Hepatocyte (in vitro differentiated cells): ENCODE data around the gene C15orf39. TPM values are rescaled to one million over a fixed set of nuclear protein-coding genes. Genes with fewer than 3 reads are reported as not detected.

Experiments
- DNase-seq: peaks from one replicate; pipeline ENCODE4 v3.0.0-alpha.2; 2016; ENCODE audit warnings: low spot score
- H2AFZ ChIP-seq: fragments of 200-600 bp; sonication (generic); 2 replicates; pipeline ENCODE4 v1.6.0; 2016; ENCODE audit warnings: antibody characterized with exemption, mild to moderate bottlenecking
- H3K27ac ChIP-seq: fragments of 200-600 bp; sonication (generic); 2 replicates; pipeline ENCODE4 v1.5.1; 2016; ENCODE audit warnings: mild to moderate bottlenecking
- H3K27me3 ChIP-seq: fragments of 200-600 bp; sonication (generic); 2 replicates; pipeline ENCODE4 v1.6.1; 2016
- H3K36me3 ChIP-seq: fragments of 200-600 bp; sonication (generic); replicated peaks from 2 replicates; pipeline ENCODE4 v1.5.1; 2016; ENCODE audit warnings: low read depth; ENCODE audit not compliant: insufficient read depth
- H3K4me1 ChIP-seq: fragments of 200-600 bp; sonication (generic); 2 replicates; pipeline ENCODE4 v1.5.1; 2016; ENCODE audit warnings: mild to moderate bottlenecking, moderate library complexity; ENCODE audit not compliant: insufficient read depth
- H3K4me2 ChIP-seq: fragments of 200-600 bp; sonication (generic); 2 replicates; pipeline ENCODE4 v1.6.0; 2016
- H3K4me3 ChIP-seq: fragments of 200-600 bp; sonication (generic); 2 replicates; pipeline ENCODE4 v1.5.1; 2016; ENCODE audit warnings: mild to moderate bottlenecking
- H3K79me2 ChIP-seq: fragments of 200-600 bp; sonication (generic); 2 replicates; pipeline ENCODE4 v1.6.0; 2017; ENCODE audit warnings: mild to moderate bottlenecking
- H3K9me2 ChIP-seq: fragments of 200-600 bp; sonication (generic); replicated peaks from 2 replicates; pipeline ENCODE4 v1.6.0; 2017; ENCODE audit warnings: mild to moderate bottlenecking; ENCODE audit not compliant: insufficient read depth
- H3K9me3 ChIP-seq: fragments of 200-600 bp; sonication (generic); 2 replicates; pipeline ENCODE4 v1.5.1; 2016; ENCODE audit warnings: low read depth, mild to moderate bottlenecking
- H4K20me1 ChIP-seq: fragments of 200-600 bp; sonication (generic); 2 replicates; pipeline ENCODE4 v1.6.0; 2016; ENCODE audit warnings: mild to moderate bottlenecking; ENCODE audit not compliant: insufficient read depth, poor library complexity, severe bottlenecking
- CTCF ChIP-seq: fragments of 200-600 bp; sonication (generic); IDR thresholded peaks from 2 replicates; pipeline ENCODE4 v1.5.1; 2016; ENCODE audit warnings: antibody characterized with exemption, mild to moderate bottlenecking; ENCODE audit not compliant: poor library complexity
- EZH2 ChIP-seq: fragments of 200-600 bp; sonication (generic); IDR thresholded peaks from 2 replicates; pipeline ENCODE4 v1.6.1; 2016; ENCODE audit warnings: antibody characterized with exemption, mild to moderate bottlenecking, borderline replicate concordance
- EZH2phosphoT487 ChIP-seq: fragments of 200-600 bp; sonication (generic); IDR thresholded peaks from one replicate; pipeline ENCODE4 v1.6.1; 2018; ENCODE audit warnings: antibody characterized with exemption, mild to moderate bottlenecking, low read depth, moderate library complexity; ENCODE audit not compliant: unreplicated experiment, severe bottlenecking
- whole genome bisulfite sequencing: methylation state at CpG from one replicate; pipeline ENCODE4 v1.1.6; 2016; ENCODE audit warnings: low lambda C conversion rate; ENCODE audit errors: missing lambda C conversion rate; 5-methylcytosine and 5-hydroxymethylcytosine counted together
- polyA plus RNA-seq: library from polyadenylated mRNA; unstranded; fragments of >200 nt; fragmentation: Nextera tagmentation; extraction: Ambion mirVana; gene quantifications from 2 replicates; pipeline ENCODE4 v1.2.1, GENCODE V29; 2016
- total RNA-seq: library from RNA; depleted of rRNA; stranded (reverse); fragments of >200 nt; gene quantifications from 2 replicates; pipeline ENCODE4 v1.2.3, GENCODE V29; 2014

Gene C15orf39
- total and polyA plus RNA-seq, 2 experiments from 2014 or later: 15.3 to 18.3 TPM

GRCh38 chr15:75235051-75235673 lies 33.5 kb downstream of the C15orf39 start:
- no peak for TF ChIP-seq EZH2phosphoT487
- no peak for TF ChIP-seq EZH2
- TF ChIP-seq CTCF: no peak
- Histone ChIP-seq H3K4me2 (no peak overlapping the region), H3K36me3 (no peaks in the 10 kb centered on the region), H3K79me2 (no peaks in the 10 kb centered on the region), H3K9me2 (no peaks in the 10 kb centered on the region), H3K9me3 (no peaks in the 10 kb centered on the region), H2AFZ (no peak overlapping the region), H3K27ac (no peak overlapping the region), H3K27me3 (no peaks in the 10 kb centered on the region), H4K20me1 (no peaks in the 10 kb centered on the region), H3K4me3 (no peak overlapping the region), H3K4me1 (no peaks in the 10 kb centered on the region)
- no peak for DNase-seq
- WGBS: 84% methylated on average over 10 of the region's 10 CpGs

DNA sequence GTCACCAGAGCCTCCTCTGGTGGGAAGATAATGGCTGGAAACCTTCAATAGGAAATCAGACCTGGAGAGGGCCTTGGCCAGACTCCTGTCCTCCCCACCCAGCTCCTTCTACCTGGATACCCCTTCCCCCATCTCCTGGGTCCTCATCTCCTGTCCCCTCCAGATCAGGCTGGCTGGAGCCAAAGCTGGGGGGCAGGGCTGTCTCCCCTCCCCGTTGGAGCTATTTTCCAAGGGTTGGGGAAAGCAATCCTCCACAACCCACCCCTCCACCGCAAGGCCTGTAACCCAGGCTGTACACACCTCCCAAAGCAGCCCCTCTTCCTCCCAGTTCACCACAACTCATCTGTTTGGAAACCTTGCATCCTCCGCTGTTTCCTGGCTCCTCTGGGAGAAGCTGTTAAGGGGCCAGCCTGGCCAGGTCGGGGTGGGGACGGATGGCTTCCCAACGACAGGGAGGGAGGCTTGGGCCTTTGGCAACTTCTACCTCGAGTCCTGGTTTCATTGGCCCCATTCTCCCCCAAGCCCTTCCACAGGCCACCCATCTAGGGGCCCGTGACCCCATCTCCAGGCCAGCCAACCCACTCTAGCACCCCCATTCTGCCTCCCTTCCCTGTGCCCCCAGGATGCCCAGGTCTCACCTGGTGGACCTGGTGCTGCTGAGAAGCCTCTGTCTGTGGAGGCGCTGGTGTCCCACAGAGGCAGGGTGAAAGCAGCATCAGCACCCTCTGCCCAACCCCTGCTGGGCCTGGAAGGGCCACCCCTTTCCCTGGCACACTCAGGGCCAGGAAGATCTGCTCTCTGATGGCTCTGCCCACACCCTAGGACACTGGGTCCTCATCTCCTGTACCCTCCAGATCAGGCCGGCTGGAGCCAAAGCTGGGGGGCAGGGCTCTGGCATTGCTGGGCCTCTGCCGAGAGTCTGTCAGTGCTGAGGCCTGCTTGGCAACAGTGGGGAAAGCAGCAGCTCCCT lies 34.4 kb downstream of the C15orf39 start:
- no peaks in the 10 kb centered on the region for H3K9me3 ChIP-seq
- H3K27me3 ChIP-seq: no peaks in the 10 kb centered on the region
- H2AFZ ChIP-seq: no peak overlapping the region
- H3K79me2 ChIP-seq: no peaks in the 10 kb centered on the region
- TF ChIP-seq CTCF (no peak), EZH2 (no peak), EZH2phosphoT487 (no peak)
- H3K4me2 ChIP-seq: no peak overlapping the region
- H4K20me1 ChIP-seq: no peaks in the 10 kb centered on the region
- no peaks in the 10 kb centered on the region for H3K36me3 ChIP-seq
- 86% methylated on average over 11 of the region's 11 CpGs for WGBS
- no peaks in the 10 kb centered on the region for H3K4me1 ChIP-seq
- no peak overlapping the region for H3K27ac ChIP-seq
- no peak overlapping the region for H3K4me3 ChIP-seq
- DNase-seq: no peak
- H3K9me2 ChIP-seq: no peaks in the 10 kb centered on the region

DNA sequence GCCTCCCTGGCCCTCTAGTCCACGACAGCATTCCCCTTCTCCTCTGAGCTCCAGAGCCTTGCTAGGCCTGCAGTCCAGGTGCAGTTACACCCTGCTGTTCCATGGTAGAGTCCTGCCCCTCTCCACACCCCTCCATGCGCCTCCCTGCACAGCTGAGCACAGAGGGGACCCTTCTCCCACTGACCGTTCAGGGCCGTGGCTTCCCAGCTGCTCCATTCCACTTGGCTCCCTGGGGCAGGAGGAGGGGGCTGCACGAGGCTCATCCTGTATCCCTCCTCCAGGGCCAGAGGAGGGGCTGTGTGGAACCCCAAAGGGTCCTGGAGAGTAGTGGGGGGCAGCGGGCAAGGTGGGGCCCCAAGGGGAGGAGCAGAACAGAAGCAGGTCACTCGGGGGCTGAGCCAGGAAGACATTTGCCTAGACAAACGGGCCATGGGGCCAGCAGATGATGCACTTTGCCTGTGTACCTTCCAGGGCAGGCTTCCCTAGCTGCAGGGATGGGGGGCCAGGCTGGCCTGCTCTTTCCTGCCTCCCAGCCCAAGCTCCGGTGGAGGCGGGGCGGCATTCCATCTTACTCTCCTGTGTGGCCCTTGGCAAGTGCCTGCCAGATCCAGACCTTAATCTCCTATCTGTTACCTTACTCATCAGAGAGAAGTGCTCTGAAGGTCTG lies 35.8 kb downstream of the C15orf39 start:
- no peak for DNase-seq
- no peaks in the 10 kb centered on the region for H4K20me1 ChIP-seq
- H3K27ac ChIP-seq: no peak overlapping the region
- H3K4me2 ChIP-seq: no peak overlapping the region
- no peaks in the 10 kb centered on the region for H3K79me2 ChIP-seq
- H3K4me3 ChIP-seq: no peak overlapping the region
- H3K27me3 ChIP-seq: no peaks in the 10 kb centered on the region
- no peaks in the 10 kb centered on the region for H3K36me3 ChIP-seq
- TF ChIP-seq EZH2phosphoT487: no peak
- TF ChIP-seq CTCF: no peak
- no peak for TF ChIP-seq EZH2
- WGBS: 81% methylated on average over 9 of the region's 11 CpGs
- no peaks in the 10 kb centered on the region for H3K9me2 ChIP-seq
- H2AFZ ChIP-seq: no peak overlapping the region
- no peaks in the 10 kb centered on the region for H3K9me3 ChIP-seq
- H3K4me1 ChIP-seq: no peaks in the 10 kb centered on the region
